ENCODE data around the gene PHC2. TPM values are rescaled to one million over a fixed set of nuclear protein-coding genes. Genes with fewer than 3 reads are reported as not detected.

The PHC2 gene
- total and polyA plus RNA-seq, 9 of the 15 experiments (the other 6 are each of a cell fraction or from before 2014, with no cell fraction given) = 3.1 to 67.6 (median 34.6) TPM

DNA sequence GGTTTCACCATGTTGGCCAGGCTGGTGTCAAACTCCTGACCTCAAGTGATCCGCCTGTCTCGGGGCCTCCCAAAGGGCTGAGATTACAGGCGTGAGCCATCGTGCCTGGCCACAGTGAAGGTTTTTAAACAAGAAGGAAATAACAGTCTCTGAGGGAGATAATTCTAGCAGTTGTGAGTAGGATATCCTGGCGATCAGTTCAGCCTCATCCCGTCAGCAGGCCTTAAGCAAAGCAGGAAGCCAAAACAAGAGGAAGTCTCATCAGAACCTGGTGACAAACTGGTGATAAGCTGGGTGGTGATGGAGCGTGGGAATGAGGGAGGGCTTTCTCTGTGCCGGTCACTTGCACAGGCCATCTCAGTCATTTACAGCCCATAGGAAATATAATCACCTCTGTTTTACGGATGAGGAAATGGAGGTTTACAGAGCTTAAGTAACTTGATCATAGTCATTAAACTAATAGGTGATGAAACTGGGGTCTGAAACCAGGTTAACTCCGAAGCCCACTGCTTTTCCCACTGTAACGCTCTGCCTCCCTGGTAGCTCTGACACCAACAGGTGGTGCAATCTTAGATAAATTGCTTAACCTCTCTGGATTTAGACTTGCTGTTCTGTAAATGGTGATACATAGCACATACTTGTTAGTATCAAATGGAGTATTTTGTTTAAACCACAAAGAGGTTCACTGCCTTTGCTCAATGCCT is 69.2 kb downstream of the PHC2 start (continued):
- no peak for TF ChIP-seq TAF1 (IDR thresholded peaks at IDR 0.05; ENCODE audit: control insufficient read depth, extremely low read depth, insufficient read depth, low read length, severe bottlenecking)
- TF ChIP-seq GTF2E2 (tag; IDR thresholded peaks at IDR 0.05) = no peak
- peak; percentile 37; the same call in 1 of the 2 replicates for TF ChIP-seq TAL1 (IDR thresholded peaks at IDR 0.05)
- TF ChIP-seq, protein P1, sequence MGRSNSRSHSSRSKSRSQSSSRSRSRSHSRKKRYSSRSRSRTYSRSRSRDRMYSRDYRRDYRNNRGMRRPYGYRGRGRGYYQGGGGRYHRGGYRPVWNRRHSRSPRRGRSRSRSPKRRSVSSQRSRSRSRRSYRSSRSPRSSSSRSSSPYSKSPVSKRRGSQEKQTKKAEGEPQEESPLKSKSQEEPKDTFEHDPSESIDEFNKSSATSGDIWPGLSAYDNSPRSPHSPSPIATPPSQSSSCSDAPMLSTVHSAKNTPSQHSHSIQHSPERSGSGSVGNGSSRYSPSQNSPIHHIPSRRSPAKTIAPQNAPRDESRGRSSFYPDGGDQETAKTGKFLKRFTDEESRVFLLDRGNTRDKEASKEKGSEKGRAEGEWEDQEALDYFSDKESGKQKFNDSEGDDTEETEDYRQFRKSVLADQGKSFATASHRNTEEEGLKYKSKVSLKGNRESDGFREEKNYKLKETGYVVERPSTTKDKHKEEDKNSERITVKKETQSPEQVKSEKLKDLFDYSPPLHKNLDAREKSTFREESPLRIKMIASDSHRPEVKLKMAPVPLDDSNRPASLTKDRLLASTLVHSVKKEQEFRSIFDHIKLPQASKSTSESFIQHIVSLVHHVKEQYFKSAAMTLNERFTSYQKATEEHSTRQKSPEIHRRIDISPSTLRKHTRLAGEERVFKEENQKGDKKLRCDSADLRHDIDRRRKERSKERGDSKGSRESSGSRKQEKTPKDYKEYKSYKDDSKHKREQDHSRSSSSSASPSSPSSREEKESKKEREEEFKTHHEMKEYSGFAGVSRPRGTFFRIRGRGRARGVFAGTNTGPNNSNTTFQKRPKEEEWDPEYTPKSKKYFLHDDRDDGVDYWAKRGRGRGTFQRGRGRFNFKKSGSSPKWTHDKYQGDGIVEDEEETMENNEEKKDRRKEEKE (IDR thresholded peaks at IDR 0.05; ENCODE audit: borderline replicate concordance in 1 of 2, control insufficient read depth in 1 of 2, low read depth in 2 of 2, low read length in 1 of 2) = no peak
- no peak for TF ChIP-seq TRIM28 (IDR thresholded peaks at IDR 0.05)
- TF ChIP-seq, protein P2, sequence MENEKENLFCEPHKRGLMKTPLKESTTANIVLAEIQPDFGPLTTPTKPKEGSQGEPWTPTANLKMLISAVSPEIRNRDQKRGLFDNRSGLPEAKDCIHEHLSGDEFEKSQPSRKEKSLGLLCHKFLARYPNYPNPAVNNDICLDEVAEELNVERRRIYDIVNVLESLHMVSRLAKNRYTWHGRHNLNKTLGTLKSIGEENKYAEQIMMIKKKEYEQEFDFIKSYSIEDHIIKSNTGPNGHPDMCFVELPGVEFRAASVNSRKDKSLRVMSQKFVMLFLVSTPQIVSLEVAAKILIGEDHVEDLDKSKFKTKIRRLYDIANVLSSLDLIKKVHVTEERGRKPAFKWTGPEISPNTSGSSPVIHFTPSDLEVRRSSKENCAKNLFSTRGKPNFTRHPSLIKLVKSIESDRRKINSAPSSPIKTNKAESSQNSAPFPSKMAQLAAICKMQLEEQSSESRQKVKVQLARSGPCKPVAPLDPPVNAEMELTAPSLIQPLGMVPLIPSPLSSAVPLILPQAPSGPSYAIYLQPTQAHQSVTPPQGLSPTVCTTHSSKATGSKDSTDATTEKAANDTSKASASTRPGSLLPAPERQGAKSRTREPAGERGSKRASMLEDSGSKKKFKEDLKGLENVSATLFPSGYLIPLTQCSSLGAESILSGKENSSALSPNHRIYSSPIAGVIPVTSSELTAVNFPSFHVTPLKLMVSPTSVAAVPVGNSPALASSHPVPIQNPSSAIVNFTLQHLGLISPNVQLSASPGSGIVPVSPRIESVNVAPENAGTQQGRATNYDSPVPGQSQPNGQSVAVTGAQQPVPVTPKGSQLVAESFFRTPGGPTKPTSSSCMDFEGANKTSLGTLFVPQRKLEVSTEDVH (IDR thresholded peaks at IDR 0.05; ENCODE audit: low read depth, partially characterized antibody) = no peak
- TF ChIP-seq HSF4 (CRISPR knock-in tag; IDR thresholded peaks at IDR 0.05; ENCODE audit: borderline replicate concordance) = no peak
- TF ChIP-seq ZC3H11A (IDR thresholded peaks at IDR 0.05; ENCODE audit: low read depth, low read length) = no peak
- TF ChIP-seq, protein P3, sequence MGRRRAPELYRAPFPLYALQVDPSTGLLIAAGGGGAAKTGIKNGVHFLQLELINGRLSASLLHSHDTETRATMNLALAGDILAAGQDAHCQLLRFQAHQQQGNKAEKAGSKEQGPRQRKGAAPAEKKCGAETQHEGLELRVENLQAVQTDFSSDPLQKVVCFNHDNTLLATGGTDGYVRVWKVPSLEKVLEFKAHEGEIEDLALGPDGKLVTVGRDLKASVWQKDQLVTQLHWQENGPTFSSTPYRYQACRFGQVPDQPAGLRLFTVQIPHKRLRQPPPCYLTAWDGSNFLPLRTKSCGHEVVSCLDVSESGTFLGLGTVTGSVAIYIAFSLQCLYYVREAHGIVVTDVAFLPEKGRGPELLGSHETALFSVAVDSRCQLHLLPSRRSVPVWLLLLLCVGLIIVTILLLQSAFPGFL (CRISPR knock-in tag; IDR thresholded peaks at IDR 0.05) = no peak
- no peak for TF ChIP-seq SREBF1 (IDR thresholded peaks at IDR 0.05; ENCODE audit: borderline replicate concordance, low read depth, low read length)
- no peak for TF ChIP-seq STAT5B (CRISPR knock-in tag; IDR thresholded peaks at IDR 0.05)
- no peak for TF ChIP-seq STAT5A (IDR thresholded peaks at IDR 0.05; ENCODE audit: borderline replicate concordance, low read length)
- no peak for TF ChIP-seq RBFOX2 (IDR thresholded peaks at IDR 0.05; ENCODE audit: low read depth, low read length)
- TF ChIP-seq ZNF3 (CRISPR knock-in tag; IDR thresholded peaks at IDR 0.05) = no peak
- no peak for TF ChIP-seq USF2 (CRISPR knock-in tag; IDR thresholded peaks at IDR 0.05)
- no peak for TF ChIP-seq FOXJ3 (CRISPR knock-in tag; IDR thresholded peaks at IDR 0.05)
- TF ChIP-seq LEF1 (IDR thresholded peaks at IDR 0.05) = peak; percentile 22; the same call in 1 of the 2 replicates
- no peak for TF ChIP-seq NCOA2 (IDR thresholded peaks at IDR 0.05; ENCODE audit: partially characterized antibody in 2 of 2)
- no peak for TF ChIP-seq ZNF263 (CRISPR knock-in tag; IDR thresholded peaks at IDR 0.05; ENCODE audit: borderline replicate concordance)
- no peak for TF ChIP-seq ZNF133 (CRISPR knock-in tag; IDR thresholded peaks at IDR 0.05)
- no peak; the same call in 1 of the 2 replicates for TF ChIP-seq ZNF24 (IDR thresholded peaks at IDR 0.05)

Measured in K562 (cell line).